Right ventricle myocardium inferior (tissue), 1 donor: ENCODE results near the gene LRIT3. TPM values are rescaled to one million over a fixed set of nuclear protein-coding genes. Genes with fewer than 3 reads are reported as not detected.
"Not testable (repeated sequence)": the region's sequence is repeated elsewhere in the genome, so short reads cannot be mapped to it uniquely, and the experiment has no call there.

Experiments used
- ATAC-seq: fragments of 200-7000 bp; cut with Tn5 transposase; one replicate; pipeline ENCODE4 v1.9.1; 2020; ENCODE audit warnings: mild to moderate bottlenecking, moderate library complexity
- DNase-seq: peaks from one replicate; pipeline ENCODE4 v3.0.0; 2021; ENCODE audit errors: missing footprints
- intact Hi-C: fragments of 100-400 bp; cut with DNase I; formaldehyde crosslinking; loops from one replicate; pipeline ENCODE4 v1.11.0; 2022
- total RNA-seq: library from RNA; stranded (reverse); fragmentation: NEBNext Ultra II Directional; extraction: Animal tissue kit (Norgen Biotek cat#: 25700); gene quantifications from one replicate; pipeline ENCODE4 v1.2.1, GENCODE V29; 2021
- donor health status: DM: no; HTN: yes; CAD: no; lungs with severe emphysema.

Gene LRIT3
- total RNA-seq, 1 donor from 2014 or later, result not detected

DNA sequence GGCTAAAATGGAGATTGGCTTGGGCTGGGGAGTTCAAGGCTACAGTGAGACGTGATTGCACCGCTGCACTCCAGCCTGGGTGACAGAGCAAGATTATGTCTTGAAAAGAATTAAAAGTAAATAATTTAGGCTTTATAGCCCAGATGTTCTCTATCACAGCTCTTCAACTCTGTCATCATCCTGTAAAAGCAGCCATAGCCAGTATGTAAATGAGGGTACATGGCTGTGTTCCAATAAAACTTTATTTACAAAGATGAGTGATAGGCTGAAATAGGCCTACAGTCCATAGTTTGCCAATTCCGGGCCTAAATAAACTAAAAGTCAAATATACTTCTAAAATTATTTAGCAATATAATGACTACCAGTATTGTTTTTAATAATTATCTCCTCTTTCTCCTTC lies 10.9 kb upstream of the LRIT3 start:
- ATAC-seq, result no peak
- intact Hi-C loops, result no loop called here
- DNase-seq, result no peak

DNA sequence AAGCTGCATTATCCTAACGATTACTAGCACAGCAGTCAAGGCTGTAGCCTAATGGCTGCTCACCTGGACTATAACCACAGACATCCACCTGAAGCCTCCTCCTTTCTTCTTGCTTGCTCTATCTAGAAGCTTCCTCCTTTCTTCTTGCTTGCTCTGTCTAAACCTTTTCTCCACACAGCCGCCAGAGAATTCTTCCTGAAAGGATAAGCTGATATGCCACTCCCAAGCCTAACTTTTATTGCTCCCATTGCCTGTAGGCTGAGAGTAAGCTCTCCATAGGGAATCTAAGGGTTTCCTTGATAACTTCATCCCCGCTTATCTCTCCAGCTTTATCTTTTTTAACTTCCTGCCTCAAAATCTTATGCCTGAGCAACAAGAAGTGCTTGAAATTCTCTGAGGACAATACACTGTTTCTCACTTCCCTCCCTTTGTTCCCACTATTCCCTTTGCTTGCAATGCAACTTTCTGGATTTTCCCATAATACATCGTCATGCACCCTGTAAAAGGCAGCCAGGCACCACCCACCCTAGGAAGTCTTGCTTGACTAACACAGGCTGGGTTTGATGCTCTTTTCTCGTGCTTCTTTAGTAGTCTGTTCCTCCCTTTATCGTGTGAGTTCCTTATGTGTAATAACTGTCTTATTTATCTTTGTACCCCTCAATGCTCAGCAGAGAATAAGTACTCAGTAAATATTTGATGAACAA lies 1.4 kb upstream of the LRIT3 start:
- ATAC-seq (no peak), DNase-seq (no peak)
- intact Hi-C loops, result no loop called here

DNA sequence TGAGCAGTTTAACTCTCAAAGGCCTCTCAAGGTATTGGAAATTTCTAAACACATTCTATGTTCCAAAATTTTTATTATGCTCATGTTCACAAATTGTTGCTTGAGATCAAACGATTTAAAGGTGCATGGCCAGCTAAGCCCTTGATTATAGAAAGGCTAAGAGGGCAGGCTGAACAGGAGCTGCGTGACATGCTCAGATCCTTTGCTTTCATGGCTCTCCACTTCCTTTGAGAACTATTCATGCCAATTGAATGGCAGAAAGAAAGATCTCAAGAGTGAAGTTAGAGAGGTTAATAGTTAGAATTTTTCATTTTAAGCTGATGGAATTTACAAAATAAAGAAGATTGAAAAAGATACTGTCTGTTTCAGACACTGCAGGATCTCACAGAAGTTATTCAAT lies 594 bp downstream of the LRIT3 start:
- no peak for DNase-seq
- no peak for ATAC-seq
- intact Hi-C loops, result no loop called here

DNA sequence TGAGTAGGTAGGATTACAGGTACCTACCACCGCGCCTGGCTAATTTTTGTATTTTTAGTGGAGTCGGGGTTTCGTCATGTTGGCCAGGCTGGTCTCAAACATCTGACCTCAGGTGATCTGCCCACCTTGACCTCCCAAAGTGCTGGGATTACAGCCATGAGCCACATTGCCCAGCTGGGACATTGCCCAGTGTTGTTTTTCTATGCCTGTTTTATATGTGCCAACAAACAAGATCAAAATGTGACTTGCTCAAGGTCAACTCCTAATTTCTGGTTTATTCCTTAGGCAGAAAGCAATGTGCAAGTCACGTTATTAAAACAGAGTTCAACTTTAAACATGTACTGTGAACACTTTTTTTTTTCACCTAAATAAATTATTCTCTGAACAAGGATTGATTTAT lies 2.7 kb downstream of the LRIT3 start:
- DNase-seq, result no peak
- intact Hi-C loops, result no loop called here
- no peak for ATAC-seq

DNA sequence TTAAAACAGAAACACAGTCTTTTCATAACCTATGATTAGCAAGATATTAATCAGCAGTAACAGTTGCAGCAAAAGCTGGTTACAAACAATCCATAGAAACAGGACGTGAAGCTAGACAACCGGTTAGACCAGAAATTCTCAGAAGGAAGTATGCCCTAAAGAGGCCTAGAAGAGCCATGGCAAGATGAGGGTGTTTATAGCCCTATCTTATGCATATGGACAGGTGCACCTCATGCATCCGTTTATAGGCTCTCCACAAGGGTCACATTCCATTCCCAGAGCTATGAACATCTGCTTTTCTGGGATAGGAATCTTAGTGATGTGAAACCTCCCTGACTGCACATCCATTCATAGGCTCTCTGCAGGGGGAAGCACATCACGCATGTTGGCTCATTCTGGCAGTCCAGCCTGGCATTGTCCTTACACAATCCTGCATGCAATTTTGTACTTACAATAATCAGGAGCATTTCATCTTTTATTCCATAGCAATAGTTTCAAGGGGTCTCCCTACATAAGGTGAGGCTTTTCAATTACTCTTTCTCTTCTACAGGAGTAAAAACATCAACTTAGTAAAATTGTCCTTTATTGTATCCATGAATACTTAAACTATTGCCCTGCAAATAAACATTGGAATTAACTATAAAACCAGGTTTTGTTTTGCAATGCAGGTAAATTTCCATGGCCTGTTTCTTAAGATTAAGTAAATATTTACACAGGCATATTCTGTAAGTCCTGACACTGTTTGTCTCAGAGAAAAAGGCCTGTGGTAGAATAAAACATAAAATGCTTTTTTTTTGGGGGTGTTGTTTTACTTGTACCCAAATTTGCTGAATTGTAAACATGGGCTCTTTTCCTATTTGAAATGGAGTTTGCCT lies 11.8 kb downstream of the LRIT3 start:
- intact Hi-C loops, DNase-seq, ATAC-seq: not testable (repeated sequence)

DNA sequence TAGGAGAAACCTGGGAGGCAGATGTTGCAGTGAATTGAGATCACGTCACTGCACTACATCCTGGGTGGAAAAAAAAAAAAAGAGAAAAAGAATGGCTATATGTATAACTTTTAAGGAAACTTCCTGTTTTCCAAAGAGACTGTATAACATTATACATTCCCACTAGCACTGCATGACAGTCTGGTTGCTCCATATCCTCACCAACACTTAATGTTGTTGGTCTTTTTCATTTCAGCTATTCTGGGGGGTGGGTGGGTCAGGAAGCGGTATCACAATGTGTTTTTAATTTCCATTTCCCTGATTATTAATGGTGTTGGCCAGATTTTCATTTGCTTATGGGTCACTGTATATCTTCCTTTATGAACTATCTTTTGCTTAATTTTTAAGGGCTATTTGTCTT lies 13.4 kb downstream of the LRIT3 start:
- intact Hi-C loops, result no loop called here
- DNase-seq (no peak), ATAC-seq (no peak)

DNA sequence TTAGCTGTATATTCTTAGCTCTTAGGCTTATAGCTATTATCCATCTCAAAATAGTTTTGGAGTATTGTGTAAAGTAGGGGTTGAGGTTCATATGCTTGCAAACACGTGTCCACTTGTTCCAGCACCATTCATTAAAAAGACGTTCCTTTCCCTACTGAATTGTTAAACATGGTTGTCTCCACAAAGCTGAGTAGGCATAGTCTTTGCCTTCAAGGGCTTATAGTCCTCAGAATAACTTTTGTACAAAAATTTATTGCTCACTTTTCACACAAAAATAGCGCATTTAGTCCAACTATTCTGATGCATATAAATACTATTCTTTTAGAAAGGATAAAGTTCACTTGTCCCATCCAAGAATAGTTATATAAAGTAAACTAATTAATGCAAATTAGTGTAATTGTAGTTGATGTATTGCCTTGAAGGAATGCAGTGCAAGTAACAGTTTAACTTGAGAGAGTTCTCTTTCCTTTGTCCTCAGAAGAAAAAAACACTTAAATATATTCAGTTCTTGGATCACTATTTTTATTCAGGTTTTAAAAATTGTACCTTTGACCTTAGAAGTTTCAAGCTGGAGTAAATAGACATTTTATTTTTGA lies 14.1 kb downstream of the LRIT3 start:
- DNase-seq (no peak), ATAC-seq (no peak)
- intact Hi-C loops, result no loop called here

DNA sequence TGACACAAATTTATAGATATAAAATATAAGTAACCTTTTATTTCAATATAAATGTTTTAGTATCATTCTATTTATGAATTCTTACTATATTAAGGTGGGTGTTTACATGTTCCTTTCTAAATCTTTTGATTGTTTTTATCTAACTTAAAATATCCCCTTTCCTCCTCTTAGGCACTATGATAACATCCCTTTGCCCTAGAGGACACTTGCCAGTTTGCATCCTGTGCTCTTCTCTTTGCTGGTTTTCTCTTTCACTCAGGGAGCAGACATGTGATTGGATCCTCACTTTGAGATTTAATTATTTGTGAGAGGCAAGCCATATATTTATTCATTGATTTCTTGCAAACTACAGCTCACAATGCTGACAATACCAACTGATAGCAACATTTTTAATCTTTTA lies 16.2 kb downstream of the LRIT3 start:
- DNase-seq (no peak), ATAC-seq (no peak)

DNA sequence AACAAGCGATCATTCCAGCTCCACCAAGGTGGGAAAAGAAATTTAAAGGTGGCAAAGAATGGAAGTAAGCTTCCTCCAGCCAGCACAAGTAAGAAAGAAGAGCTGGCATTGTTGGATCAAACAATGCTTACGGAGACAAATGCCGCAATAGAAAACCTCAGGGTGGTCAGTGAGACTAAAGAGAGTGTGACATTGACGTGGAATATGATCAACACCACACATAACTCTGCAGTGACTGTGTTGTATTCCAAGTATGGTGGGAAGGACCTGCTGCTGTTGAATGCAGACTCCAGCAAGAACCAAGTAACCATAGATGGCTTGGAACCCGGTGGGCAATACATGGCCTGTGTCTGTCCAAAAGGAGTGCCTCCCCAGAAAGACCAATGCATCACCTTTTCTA lies 22.2 kb downstream of the LRIT3 start:
- no peak for ATAC-seq
- DNase-seq, result no peak
- intact Hi-C loops, result no loop called here

More for the DNA sequence above, 16.2 kb downstream of the LRIT3 start:
- intact Hi-C loops, result no loop called here

DNA sequence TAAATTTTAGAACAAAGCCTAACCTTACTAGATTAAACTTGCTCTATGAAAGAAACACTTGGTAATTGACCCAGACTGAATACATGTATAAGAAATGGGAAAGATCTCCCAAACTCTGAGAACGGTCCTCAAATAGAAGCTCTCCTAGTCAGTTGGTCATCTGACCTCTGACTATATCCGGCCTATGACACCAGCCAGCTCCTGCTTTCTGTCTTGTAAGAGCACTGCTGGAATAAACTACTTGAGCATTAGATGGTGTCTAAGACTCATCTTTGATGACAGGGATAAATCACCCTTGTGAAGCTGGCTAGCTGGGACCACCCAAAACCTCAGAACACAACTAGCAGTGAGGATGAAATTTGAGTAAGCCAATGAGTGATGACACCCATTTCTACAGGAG lies 24.2 kb downstream of the LRIT3 start:
- no peak for ATAC-seq
- no peak for DNase-seq
- intact Hi-C loops, result no loop called here

DNA sequence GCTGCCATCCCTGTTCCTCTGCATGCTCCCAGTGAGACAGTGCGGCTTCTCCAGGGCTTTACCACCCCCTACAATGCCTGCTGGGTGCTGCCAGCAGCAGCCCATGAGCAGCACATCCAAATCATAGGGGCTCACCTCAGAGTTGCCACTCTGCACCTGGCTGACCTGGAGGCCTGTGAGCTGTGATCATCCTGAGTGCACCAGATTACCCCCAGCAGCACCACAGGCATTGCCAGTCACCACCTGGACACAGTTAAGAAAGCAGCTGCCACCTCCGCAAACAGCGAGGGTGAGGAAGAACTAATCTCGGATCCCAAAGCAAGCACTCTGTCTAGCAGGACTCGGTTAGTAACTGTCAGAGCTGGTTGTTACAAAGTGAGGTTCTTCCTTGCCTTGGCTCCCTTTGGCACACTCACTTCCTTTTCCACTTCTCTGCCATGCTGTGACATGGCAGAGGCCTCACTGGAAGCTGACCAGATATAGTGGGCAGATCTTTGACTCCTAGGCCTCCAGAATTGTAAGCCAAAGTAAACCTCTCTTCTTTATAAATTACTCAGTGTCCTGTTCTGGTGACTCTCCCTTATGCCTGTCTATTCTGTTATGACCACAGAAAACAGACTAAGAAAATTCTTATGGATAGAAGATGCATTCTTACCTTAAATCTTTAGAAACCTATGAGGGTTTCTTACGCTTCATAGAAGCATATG lies 25.2 kb downstream of the LRIT3 start:
- DNase-seq (peak; percentile 47), ATAC-seq (no peak)
- intact Hi-C loops, result no loop called here

DNA sequence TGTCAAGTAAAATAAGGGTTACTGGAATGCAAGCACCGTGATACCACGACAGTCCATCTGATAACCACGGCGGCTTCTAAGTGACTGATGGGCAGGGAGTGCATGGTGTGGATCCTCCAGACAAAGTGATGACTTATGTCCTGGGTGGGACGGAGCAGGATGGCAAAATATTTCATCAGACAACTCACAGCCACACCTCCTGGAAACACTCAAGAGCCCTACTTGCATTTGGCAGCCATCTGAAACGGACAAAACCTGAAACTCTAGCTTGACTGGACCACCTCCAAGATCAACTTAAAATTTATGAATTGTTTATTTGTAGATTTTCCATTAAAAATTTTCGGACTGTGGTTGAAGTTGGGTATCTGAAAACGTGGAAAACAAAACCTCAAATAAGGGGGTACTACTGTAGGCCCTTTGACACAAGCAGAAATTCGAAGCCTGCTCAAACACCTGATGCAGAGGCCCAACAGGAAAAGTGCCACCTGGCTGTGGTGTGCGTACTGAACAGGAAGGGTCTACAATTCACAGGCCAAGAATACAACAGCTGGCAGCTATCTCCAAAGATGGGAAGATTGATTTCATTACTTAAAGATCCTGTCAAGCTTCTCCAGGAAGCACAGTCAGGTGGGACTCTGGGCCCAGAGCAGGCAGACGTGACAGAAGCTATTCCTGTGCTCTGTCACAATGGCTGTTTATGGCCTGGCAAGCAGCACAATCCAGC lies 26.0 kb downstream of the LRIT3 start:
- intact Hi-C loops, result no loop called here
- ATAC-seq (no peak), DNase-seq (no peak)

DNA sequence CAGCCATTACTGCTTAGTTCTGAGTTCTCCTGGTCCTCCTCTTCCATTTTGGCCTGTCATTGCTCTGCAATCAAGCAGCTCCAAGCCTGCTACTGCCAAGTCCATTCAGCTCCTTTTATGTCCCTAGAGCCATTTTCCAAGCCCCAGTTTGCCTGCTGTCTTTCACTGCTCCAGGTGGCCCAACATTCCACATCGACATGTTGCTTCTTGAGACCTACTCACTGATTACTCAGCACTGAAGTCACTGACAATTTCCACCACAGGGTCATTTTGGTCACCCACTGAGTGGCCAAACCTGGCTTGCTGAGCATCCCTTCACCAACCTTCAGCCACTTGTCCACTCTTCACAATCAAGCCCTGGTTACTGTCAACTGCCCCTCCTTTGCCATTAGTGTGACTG lies 27.2 kb downstream of the LRIT3 start:
- DNase-seq, result no peak
- no peak for ATAC-seq
- intact Hi-C loops, result no loop called here

DNA sequence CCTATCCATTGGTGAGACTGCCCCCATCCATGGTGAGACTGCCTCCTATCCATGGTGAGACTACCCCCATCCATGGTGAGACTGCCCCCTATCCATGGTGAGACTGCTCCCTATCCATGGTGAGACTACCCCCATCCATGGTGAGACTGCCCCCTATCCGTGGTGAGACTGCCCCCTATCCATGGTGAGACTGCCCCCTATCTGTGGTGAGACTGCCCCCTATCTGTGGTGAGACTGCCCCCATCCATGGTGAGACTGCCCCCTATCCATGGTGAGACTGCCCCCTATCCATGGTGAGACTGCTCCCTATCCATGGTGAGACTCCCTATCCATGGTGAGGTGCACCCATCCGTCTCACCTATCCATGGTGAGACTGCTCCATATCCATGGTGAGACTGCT lies 27.6 kb downstream of the LRIT3 start:
- intact Hi-C loops, ATAC-seq, DNase-seq: not testable (repeated sequence)

DNA sequence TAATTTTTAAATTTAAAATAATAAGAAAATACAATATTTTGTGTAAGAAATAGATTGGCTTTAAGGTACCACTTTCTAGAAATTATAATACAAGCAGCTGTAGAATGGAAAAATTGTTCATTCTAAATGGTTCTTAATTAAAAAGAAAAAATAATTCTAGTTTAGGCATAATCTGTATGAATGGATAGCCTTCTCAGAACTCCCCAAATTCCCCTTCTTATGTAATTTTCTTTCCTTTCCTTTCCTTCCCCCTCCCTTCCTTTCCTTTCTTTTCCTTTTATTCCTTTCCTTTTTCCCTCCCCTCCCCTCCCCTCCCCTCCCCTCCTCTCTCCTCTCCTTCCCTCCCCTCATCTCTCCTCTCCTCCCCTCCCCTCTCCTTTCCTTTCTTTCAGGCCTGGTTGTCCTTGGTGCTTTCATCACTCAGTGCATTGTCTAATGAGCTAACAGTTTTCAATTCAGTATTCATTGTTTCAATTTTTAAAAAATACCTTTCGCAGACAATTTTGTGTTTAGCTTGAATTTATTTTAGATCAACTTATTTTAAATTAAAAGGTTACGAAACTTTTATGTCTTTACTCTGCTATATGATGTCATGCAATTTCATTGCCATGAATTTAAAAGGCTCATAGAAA lies 28.8 kb downstream of the LRIT3 start:
- ATAC-seq (no peak), DNase-seq (no peak)

DNA sequence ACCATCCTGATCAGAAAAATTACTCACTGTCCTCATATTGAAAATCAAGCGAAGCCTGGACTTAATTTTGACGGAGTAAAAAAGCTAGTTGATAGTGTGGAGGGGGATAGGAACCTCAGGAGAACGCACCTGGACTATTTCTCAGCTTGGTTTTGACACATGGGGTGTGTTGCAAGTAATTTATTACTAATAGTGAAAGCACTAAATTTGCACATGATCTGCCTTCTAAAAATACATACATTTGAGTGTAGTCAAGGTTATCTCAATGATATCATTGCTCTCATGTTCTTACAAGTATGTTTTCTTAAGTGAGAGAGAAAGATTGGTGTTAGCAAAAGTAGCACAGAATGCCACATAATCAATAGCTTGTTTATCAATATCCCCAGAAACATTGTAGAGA lies 29.5 kb downstream of the LRIT3 start:
- intact Hi-C loops, result no loop called here
- no peak for ATAC-seq
- no peak for DNase-seq

More for the DNA sequence above, 28.8 kb downstream of the LRIT3 start:
- intact Hi-C loops, result no loop called here

DNA sequence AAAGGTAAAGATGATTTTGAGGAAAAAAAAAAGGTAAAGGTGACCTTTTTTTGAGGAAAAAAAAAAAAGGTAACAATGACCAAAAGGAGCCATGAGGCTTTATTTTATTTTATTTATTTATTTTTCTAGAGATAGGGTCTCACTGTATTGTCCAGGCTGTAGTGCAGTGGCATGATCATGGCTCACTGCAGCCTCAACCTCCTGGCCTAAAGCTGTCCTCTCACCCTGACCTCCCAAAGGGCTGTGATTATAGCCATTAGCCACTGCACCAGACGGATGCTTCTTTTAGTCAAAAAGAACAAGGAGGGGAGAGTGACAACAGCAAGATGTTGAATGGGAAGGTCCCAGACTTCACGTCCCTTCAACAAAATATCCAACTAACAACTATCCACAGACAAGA lies 30.4 kb downstream of the LRIT3 start:
- intact Hi-C loops, result no loop called here
- ATAC-seq (no peak), DNase-seq (no peak)

DNA sequence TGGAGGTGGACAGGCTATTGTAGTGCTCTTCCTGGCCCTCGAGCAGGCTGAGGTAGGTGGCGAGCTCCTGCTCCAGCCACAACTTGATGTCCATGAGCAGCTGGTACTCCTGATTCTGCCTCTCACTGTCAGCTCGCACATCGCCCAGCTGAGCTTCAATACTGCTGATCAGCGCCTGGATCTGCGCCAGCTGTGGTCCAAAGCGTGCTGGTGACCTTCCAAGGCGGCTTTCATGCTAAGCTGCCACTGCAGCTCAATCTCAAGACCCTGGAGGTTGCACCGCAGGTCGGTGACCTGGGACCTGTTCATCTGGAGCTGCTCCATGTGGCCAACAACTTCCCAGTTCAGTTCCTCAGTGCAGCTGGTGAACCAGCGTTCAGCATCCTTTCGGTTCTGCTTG lies 31.2 kb downstream of the LRIT3 start:
- ATAC-seq (no peak), DNase-seq (no peak)
- intact Hi-C loops, result no loop called here
